Natural killer cell treated with Interleukin-12 subunit alpha and Interleukin-12 subunit beta and Interleukin-15 and Interleukin-18, amount 100 ng/mL, for 72 hours (primary cell): ENCODE measurements around the gene EEF1AKMT1. TPM values are rescaled to one million over a fixed set of nuclear protein-coding genes. Genes with fewer than 3 reads are reported as not detected.

Experiments used
- ATAC-seq, 2 donors: fragments of 150-1000 bp; cut with Tn5 transposase in 1 of 2; sonication (Bioruptor Pico), chemical (Tn5 transposase) in 1 of 2; 2 replicates each; pipeline ENCODE4 v1.10.0; 2021
- DNase-seq: peaks from one replicate; pipeline ENCODE4 v3.0.0; 2022; ENCODE audit warnings: low spot score
- H3K27ac Mint-ChIP-seq, 2 donors: 1 replicate in 1 of 2; 2 replicates in 1 of 2; pipeline ENCODE4 v1.8.0; 2022; ENCODE audit warnings: mixed read lengths in 2 of 2, mild to moderate bottlenecking in 1 of 2, moderate library complexity in 1 of 2
- H3K27me3 Mint-ChIP-seq, 2 donors: 1 replicate in 1 of 2; 2 replicates in 1 of 2; pipeline ENCODE4 v1.8.0; 2022; ENCODE audit warnings: mixed read lengths in 2 of 2
- H3K36me3 Mint-ChIP-seq: one replicate; pipeline ENCODE4 v1.8.0; 2022; ENCODE audit warnings: mixed read lengths
- H3K4me1 Mint-ChIP-seq, 2 donors: 1 replicate in 1 of 2; 2 replicates in 1 of 2; pipeline ENCODE4 v1.8.0; 2022; ENCODE audit warnings: low read depth in 2 of 2, mixed read lengths in 2 of 2, mild to moderate bottlenecking in 1 of 2
- H3K4me3 Mint-ChIP-seq: one replicate; pipeline ENCODE4 v1.8.0; 2022; ENCODE audit warnings: mixed read lengths
- H3K9me3 Mint-ChIP-seq: 2 replicates; pipeline ENCODE4 v1.8.0; 2022; ENCODE audit warnings: mixed read lengths
- total RNA-seq, 2 donors: library from RNA; stranded (reverse); gene quantifications; one replicate each; pipeline ENCODE4 v1.2.3, GENCODE V29; 2022

Gene EEF1AKMT1
- total RNA-seq, 2 donors from 2014 or later: 11.0 to 12.6 TPM

DNA sequence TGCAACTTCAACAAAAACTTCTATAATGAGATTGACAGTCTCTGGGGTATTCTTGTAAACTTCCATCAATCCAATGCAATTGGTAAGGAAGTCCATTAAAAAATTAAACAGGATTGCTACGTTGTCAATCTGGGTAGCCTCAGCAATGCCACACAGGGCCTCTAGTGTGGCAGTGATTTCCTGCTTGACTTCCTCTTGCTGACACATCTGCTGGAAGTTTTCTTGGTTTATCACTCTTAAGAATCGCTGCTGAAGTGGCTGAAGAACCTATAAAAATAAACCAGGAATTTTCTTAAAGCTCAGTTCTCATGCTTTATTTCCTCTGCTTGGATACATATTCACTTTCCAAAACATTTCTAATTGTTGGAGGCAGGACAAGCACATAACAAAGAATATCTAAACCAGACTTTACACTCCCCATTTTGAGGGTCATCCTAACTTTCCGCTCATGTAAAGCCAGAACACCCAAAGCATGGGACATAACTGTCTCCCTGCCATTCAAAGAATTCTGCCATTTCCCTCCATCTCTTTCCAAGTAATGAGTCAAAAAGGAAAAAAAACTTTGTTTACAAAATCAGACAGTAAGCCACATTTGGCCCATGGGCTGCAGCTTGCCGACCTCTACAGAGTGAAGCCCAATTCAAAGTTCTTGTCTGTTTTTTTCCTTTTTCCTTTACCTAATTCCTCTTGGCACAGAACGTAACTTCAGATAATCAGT lies 23.2 kb upstream of the EEF1AKMT1 start:
- no peaks in the 10 kb centered on the region for H3K9me3 Mint-ChIP-seq
- no peak for ATAC-seq
- H3K4me1 Mint-ChIP-seq: peaks cover 0 to 7% of the 10 kb centered on the region in 2 donors
- H3K27me3 Mint-ChIP-seq: no peaks in the 10 kb centered on the region
- no peak overlapping the region for H3K27ac Mint-ChIP-seq
- H3K36me3 Mint-ChIP-seq: peaks cover 20% of the 10 kb centered on the region
- DNase-seq: no peak
- no peak overlapping the region for H3K4me3 Mint-ChIP-seq

DNA sequence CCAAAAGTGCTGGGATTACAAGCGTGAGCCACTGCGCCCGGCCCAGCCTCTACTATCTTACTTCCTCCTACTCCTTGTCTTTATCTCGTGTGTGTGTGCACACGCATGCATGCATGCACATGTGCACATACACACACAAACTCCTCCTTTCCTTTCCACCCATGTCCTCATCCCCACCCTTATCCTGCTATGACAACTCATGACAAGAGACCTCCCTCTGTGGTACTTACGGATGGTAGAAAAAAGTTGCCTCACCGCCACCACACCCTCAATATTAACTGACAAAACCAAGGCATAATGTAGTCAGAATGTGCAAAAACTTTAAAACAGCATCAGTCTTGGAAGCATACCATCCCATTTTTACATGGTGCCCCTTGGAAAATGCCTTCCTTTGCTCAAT lies 15.9 kb upstream of the EEF1AKMT1 start:
- no peaks in the 10 kb centered on the region for H3K27me3 Mint-ChIP-seq
- no peak overlapping the region for H3K4me3 Mint-ChIP-seq
- H3K4me1 Mint-ChIP-seq: peaks cover 2 to 3% of the 10 kb centered on the region in 2 donors
- peaks cover 21% of the 10 kb centered on the region for H3K36me3 Mint-ChIP-seq
- H3K9me3 Mint-ChIP-seq: no peaks in the 10 kb centered on the region
- ATAC-seq: no peak
- H3K27ac Mint-ChIP-seq: no peak overlapping the region
- no peak for DNase-seq

DNA sequence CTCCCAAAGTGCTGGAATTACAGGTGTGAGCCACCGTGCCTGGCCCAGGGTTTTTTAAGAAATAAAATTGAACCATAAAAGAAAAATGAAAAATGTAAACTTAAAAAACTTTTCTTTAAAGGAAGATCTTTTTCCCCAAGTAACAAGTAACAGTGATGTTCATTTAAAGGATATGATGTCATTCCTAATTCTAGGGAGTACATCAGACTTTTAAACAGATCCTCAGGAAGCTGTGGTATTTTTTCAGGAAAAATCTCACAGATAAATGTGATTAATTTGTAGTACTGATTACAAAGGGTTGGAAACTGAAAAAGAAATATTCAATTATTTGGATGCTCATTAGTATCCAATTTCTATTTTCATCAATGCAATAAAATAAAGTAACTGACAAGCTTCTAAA lies 14.6 kb upstream of the EEF1AKMT1 start:
- no peak overlapping the region for H3K4me3 Mint-ChIP-seq
- peaks cover 2 to 3% of the 10 kb centered on the region in 2 donors for H3K4me1 Mint-ChIP-seq
- no peak for DNase-seq
- ATAC-seq: no peak
- H3K27me3 Mint-ChIP-seq: no peaks in the 10 kb centered on the region
- no peaks in the 10 kb centered on the region for H3K9me3 Mint-ChIP-seq
- H3K27ac Mint-ChIP-seq: no peak overlapping the region
- peaks cover 15% of the 10 kb centered on the region for H3K36me3 Mint-ChIP-seq

DNA sequence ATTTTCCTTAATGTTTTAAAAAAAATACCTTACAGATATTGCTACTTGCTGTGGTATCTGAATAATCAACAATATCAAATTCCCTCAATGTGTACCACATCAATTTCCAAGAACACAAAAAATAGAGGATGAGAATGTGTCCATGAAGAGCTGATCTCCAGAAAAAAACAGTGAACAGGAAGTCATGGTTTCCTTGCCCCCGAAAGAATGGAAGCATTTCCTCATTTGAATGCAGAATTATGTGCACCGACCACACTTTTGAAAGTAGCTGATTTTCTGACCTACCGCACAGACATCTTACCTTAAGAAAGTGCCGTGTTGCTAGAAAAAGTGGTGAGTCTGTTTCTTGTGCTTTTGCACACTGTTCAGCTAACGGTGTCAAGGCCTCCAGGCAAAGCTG lies 13.4 kb upstream of the EEF1AKMT1 start:
- Mint-ChIP-seq H3K9me3 (no peaks in the 10 kb centered on the region), H3K36me3 (peaks cover 14% of the 10 kb centered on the region), H3K27me3 (no peaks in the 10 kb centered on the region), H3K27ac (no peak overlapping the region), H3K4me3 (no peak overlapping the region), H3K4me1 (peaks cover 2 to 3% of the 10 kb centered on the region in 2 donors)
- ATAC-seq (no peak), DNase-seq (no peak)

DNA sequence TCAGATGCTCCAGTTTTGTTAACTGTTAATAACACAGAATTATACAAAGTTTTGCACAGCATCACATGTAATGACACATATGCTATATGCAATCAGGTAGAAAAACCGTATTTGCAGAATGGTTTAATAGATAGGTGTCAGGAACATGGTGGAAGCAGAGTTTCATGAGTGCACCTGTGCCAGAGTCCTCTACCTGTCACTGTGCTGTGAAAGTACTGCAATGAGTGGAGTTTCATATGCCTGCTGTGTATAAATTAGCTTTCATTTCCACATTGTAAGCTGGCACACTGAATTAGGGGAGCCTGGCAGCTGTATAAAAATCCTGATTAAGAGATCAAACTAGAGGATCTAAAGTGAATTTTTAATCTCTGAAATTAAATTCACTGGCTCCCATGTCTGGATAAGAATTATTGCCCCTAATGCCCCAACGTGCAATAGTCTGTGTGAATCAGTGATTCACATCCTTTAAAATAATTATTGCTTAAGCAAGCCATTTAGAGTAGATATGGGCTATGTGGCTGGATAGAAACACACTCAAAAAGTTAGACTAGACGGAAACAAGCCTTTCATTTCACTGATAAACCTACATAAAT lies 8.5 kb upstream of the EEF1AKMT1 start:
- Mint-ChIP-seq H3K27ac (no peak overlapping the region), H3K4me3 (no peak overlapping the region), H3K36me3 (peaks cover 6% of the 10 kb centered on the region), H3K4me1 (no peaks in the 10 kb centered on the region), H3K27me3 (no peaks in the 10 kb centered on the region), H3K9me3 (no peaks in the 10 kb centered on the region)
- DNase-seq (no peak), ATAC-seq (no peak)

DNA sequence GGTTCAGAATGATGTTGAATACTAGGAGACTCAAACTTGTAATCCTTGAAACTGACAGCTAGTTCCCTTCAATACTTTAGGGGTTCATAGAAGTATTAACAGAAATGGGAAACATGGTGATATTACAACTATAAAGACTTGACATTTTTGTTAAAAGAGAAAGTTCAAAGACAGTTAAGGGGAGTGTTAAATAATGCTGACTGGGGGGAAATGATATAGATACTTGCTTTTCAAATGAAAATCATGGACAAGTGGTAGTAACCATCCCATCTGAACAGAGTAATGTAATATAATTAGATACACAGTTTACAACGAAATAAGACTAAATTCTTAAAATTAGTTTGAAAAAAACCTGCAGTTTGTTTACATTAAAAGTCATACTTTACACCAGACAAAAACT lies 6.6 kb upstream of the EEF1AKMT1 start:
- peaks cover 4% of the 10 kb centered on the region for H3K36me3 Mint-ChIP-seq
- H3K4me1 Mint-ChIP-seq: no peaks in the 10 kb centered on the region
- no peak for DNase-seq
- no peak for ATAC-seq
- no peak overlapping the region for H3K27ac Mint-ChIP-seq
- H3K4me3 Mint-ChIP-seq: no peak overlapping the region
- H3K27me3 Mint-ChIP-seq: no peaks in the 10 kb centered on the region
- H3K9me3 Mint-ChIP-seq: no peaks in the 10 kb centered on the region

DNA sequence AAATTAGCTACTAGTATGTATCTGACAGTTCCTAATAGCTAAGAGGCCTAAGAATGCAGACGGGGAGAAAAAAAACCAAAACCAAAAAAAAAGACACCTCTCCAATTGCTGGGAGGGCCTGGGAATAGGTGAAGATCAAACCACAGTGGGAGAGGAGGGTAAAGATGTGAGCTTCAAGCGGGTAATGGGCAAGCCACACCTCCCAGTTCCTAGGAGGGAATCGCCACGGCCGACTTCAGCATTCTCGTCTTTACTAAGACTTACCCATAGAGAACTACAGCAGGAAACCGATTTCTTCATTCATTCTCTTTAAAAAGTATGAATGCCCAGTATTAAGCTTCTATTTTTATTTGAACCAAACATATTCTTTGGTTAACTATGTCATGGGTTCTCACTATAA lies 5.6 kb upstream of the EEF1AKMT1 start:
- DNase-seq: no peak
- Mint-ChIP-seq H3K36me3 (peaks cover 4% of the 10 kb centered on the region), H3K27me3 (no peaks in the 10 kb centered on the region), H3K27ac (no peak overlapping the region), H3K4me3 (no peak overlapping the region), H3K9me3 (no peaks in the 10 kb centered on the region), H3K4me1 (peaks cover 0 to 4% of the 10 kb centered on the region in 2 donors)
- no peak for ATAC-seq

DNA sequence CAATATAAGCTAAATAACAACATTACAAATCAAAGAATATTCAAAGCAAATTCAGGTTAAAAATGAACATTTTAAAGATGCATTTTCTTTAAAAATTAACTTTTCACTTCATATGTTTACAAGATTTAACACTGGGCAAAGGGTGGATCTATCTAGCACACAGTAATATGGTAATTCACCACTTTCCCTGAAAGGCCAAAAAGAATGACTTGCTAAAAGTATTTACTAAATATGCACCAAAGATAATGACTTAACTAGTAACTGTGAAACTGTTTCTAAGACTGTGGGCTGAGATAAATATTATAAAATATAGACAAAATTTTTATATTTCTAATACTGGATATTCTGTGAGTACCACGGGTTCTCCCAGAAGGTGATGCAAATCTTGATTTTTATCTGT lies 4.5 kb upstream of the EEF1AKMT1 start:
- no peak overlapping the region for H3K27ac Mint-ChIP-seq
- peaks cover 4% of the 10 kb centered on the region for H3K36me3 Mint-ChIP-seq
- H3K27me3 Mint-ChIP-seq: no peaks in the 10 kb centered on the region
- ATAC-seq: no peak
- no peaks in the 10 kb centered on the region for H3K9me3 Mint-ChIP-seq
- no peak overlapping the region for H3K4me3 Mint-ChIP-seq
- no peak for DNase-seq
- H3K4me1 Mint-ChIP-seq: peaks cover 7 to 8% of the 10 kb centered on the region in 2 donors

DNA sequence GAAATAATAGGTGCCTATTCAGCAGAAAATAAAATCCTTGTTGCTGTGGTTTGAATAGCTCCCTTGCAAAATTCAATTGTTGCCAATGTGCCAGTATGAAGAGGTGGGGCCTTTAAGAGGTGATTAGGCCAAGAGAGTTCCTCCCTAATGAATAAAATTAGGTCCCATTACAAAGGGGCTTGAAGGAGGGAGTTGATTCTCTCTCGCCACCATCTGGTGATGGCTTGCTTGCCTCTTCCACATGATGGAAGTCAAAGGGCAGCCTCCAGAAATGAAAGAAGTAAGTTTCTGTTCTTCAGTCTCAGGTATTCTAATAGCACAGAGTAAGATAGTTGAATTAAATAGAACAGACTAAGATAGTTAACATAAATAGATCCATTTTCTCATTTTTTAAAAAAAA lies 3.0 kb upstream of the EEF1AKMT1 start:
- H3K4me1 Mint-ChIP-seq: peaks cover 14 to 18% of the 10 kb centered on the region in 2 donors
- no peak overlapping the region for H3K4me3 Mint-ChIP-seq
- no peaks in the 10 kb centered on the region for H3K36me3 Mint-ChIP-seq
- H3K27me3 Mint-ChIP-seq: no peaks in the 10 kb centered on the region
- DNase-seq (no peak), ATAC-seq (no peak)
- no peaks in the 10 kb centered on the region for H3K9me3 Mint-ChIP-seq
- no peak overlapping the region for H3K27ac Mint-ChIP-seq

DNA sequence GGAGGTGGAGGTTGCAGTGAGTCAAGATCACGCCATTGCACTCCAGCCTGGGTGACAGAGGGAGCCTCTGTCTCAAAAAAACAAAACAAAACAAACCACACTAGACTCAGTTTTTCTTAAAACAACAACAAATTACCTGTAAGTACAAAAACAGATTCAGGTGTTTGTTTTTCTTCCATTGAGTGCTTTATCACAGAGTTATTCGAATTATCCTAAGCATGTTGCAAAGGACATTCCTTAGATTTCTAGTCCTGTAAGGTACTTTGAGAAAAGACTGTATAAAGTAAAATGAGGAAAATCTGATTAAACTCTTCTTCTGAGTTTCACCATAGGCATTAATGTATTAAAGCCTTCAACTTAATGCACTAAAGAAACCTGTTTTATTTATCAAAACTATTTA lies 2.2 kb upstream of the EEF1AKMT1 start:
- no peaks in the 10 kb centered on the region for H3K36me3 Mint-ChIP-seq
- no peak for ATAC-seq

DNA sequence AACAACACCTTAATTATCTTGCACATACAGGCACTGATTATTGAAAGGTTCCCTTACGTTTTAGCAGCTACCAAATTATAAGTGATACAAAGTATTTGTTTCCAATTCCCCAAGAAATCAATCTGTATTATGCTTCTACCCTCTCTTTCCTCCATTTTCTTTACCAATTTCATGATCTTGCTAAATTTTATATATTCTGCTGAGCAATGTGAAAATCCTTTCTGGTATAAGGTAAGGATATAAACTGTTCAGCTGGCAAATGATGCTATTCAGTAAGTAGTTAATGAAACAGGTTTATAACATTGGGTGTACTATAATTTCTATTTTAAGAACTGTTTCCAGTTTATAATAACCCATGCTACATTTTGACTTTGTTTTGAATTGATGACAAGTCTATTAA lies 985 bp upstream of the EEF1AKMT1 start:
- peak overlapping the region; percentile 97 to 99 for H3K27ac Mint-ChIP-seq
- no peaks in the 10 kb centered on the region for H3K27me3 Mint-ChIP-seq
- ATAC-seq (no peak), DNase-seq (no peak)
- H3K4me3 Mint-ChIP-seq: peak overlapping the region; percentile 100
- H3K36me3 Mint-ChIP-seq: peaks cover 8% of the 10 kb centered on the region
- peaks cover 4% of the 10 kb centered on the region for H3K9me3 Mint-ChIP-seq
- peaks cover 16 to 22% of the 10 kb centered on the region in 2 donors for H3K4me1 Mint-ChIP-seq

More for the DNA sequence above, 2.2 kb upstream of the EEF1AKMT1 start:
- Mint-ChIP-seq H3K9me3 (no peaks in the 10 kb centered on the region), H3K27me3 (no peaks in the 10 kb centered on the region), H3K4me3 (no peak overlapping the region), H3K4me1 (peaks cover 14 to 18% of the 10 kb centered on the region in 2 donors), H3K27ac (no peak overlapping the region)
- no peak for DNase-seq

DNA sequence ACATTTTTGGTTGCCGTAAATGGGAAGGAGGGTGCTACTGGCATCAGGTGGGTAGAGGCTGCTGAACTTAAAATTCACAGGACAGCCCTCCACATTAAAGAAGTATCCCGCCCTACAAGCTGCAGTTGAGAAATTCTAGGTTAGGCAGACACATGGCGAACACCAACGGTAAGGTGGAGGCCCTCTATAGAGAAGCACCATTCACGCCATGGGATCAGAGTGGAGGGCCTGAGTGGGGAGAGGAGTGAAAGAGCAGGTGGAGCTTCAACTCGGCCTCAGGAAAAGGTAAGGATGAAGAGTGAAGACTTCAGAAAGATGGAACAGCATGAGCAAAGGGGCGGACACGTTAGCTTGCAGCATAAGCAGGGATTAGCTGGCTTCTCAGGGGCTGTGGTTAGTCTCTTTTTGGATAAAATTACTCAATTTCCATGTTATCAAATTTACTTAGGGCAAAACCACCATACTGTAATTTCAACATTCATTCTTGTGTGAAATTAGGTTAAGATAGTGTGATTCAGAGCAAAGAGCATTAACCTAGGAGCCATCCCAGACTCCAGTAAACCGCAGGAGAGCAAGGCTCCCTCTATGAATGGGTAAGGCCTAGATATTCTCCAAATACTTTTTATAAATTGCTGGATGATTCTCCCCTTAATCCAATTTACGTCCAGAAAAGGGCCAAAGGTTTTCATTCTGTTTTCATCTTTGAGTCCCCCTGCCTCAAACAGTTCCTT lies 1.2 kb downstream of the EEF1AKMT1 start:
- H3K4me1 Mint-ChIP-seq: peaks cover 22 to 35% of the 10 kb centered on the region in 2 donors
- no peaks in the 10 kb centered on the region for H3K27me3 Mint-ChIP-seq
- H3K27ac Mint-ChIP-seq: peak overlapping the region; percentile 97 to 99
- peak overlapping the region; percentile 100 for H3K4me3 Mint-ChIP-seq
- ATAC-seq: no peak
- peaks cover 15% of the 10 kb centered on the region for H3K9me3 Mint-ChIP-seq
- H3K36me3 Mint-ChIP-seq: peaks cover 26% of the 10 kb centered on the region
- DNase-seq: no peak

DNA sequence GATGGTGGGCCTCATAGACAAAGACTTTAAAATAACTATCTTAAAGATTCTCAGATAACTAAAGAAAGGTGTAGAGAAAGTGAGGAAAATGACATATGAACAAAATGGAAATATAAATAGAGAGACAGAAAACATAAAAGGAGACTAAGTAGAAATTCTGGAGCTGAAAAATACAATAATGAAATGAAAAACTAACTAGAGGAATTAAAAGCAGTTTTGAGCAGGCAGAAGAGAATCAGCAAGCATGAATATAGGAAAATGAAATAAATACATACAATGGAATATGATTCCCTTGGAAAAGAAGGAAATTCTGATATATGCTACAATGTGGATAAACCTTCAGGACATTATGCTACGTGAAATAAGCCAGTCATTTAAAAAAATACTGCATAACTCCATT lies 3.9 kb downstream of the EEF1AKMT1 start:
- no peak overlapping the region for H3K4me3 Mint-ChIP-seq
- H3K4me1 Mint-ChIP-seq: peaks cover 21 to 35% of the 10 kb centered on the region in 2 donors
- H3K36me3 Mint-ChIP-seq: peaks cover 31% of the 10 kb centered on the region
- H3K27ac Mint-ChIP-seq: no peak overlapping the region
- peaks cover 18% of the 10 kb centered on the region for H3K9me3 Mint-ChIP-seq
- no peaks in the 10 kb centered on the region for H3K27me3 Mint-ChIP-seq
- DNase-seq (no peak), ATAC-seq (no peak)

DNA sequence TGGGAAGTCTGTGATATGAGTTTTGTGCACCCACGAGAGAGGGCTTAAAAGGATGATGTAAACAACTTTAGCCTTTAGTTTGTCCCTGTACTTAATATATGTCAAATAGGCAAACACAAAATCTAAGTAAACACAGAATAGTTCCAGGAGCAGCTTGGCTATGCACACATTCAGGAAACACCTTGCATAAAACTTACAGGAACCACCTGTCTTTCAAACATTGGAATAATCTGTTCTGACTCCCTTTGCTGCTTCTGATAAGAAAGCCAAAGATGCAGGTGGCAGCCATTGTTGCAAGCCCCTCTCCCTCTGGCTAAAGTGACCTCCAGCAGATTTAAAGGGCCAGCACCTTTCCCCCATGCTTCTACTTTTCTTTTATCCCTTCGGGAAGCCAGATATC lies 4.7 kb downstream of the EEF1AKMT1 start:
- peaks cover 31% of the 10 kb centered on the region for H3K36me3 Mint-ChIP-seq
- no peaks in the 10 kb centered on the region for H3K27me3 Mint-ChIP-seq
- peaks cover 18 to 34% of the 10 kb centered on the region in 2 donors for H3K4me1 Mint-ChIP-seq
- H3K27ac Mint-ChIP-seq: no peak overlapping the region
- no peak overlapping the region for H3K4me3 Mint-ChIP-seq
- DNase-seq: no peak
- H3K9me3 Mint-ChIP-seq: peaks cover 18% of the 10 kb centered on the region
- no peak for ATAC-seq
